GM08714 (cell line): ENCODE results near the gene KLK8.
"Not testable (repeated sequence)": the region's sequence is repeated elsewhere in the genome, so short reads cannot be mapped to it uniquely, and the experiment has no call there.

Experiments
- H3K4me3 ChIP-seq: fragments of 200-500 bp; sonication (Bioruptor generic); 2 replicates; pipeline ENCODE4 v1.5.1; 2014; ENCODE audit warnings: mild to moderate bottlenecking, low read length, inconsistent platforms
- ZNF274 ChIP-seq: IDR thresholded peaks from 2 replicates; pipeline ENCODE4 v1.6.1; 2012; ENCODE audit warnings: mild to moderate bottlenecking, low read depth, low read length

The KLK8 gene

DNA sequence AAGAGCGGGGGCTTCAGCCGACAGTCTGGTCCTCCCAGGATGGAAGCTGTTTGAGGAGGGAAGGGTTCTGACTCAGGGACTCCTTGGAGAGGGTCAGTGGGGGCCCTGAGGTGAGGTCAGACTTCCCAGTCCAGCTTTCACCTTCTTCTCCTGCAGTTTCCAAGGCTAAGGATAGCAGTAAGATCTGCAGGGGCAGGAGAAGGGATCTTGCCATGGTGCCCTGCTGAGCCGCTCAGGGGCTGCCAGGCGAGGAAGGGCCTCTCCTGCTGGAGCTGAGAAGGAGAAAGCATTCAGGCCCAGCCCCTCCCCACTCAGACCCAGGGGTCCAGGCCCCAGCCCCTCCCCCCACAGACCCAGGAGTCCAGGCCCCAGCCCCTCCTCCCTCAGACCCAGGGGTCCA is 19.2 kb downstream of the KLK8 start:
- H3K4me3 ChIP-seq: no peak overlapping the region
- no peak for TF ChIP-seq ZNF274

DNA sequence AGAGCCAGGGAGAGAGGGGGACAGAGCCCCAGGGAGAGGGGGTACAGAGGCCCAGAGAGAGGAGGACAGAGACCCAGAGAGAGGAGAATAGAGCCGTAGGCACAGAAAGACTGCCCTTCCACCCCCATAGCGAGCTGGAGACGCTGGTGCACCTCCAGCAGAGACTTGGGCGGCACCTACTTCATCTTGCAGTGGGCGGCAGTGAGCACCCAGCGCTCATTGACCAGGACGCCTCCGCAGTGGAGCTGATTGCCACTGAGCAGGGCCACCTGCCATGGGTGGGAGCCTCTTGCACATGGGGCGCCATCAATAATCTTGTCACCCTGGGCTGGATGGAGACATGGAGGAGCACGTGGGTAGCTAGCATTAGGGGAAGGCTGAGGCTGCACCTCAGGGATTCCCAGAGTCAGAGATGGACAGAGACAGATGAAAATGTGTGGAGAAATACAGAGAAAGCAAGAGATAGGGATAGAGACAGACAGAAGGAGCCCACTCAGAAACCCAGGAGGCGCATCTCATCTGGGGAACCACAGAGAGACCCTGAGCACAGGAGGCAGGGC is 19.7 kb downstream of the KLK8 start:
- no peak for TF ChIP-seq ZNF274
- H3K4me3 ChIP-seq: no peak overlapping the region

DNA sequence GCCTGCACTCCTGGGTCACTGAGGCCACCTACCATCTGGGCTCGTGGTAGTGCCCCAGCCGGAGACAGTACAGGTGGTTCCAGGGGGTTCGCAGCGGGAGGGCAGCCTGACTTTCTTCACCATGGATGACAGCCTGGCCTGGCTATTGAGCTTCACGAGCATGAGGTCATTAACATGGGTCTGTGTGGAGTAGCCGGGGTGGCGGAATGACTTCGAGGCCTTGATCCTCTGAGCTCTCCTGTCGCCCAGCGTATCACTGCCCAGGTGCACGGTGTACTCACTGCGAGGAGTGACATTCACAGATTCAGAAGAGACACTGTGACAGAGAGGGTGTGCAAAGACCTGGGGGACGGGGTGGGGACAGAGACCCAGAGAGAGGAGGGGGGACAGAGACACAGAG is 21.2 kb downstream of the KLK8 start:
- no peak overlapping the region for H3K4me3 ChIP-seq
- no peak for TF ChIP-seq ZNF274

DNA sequence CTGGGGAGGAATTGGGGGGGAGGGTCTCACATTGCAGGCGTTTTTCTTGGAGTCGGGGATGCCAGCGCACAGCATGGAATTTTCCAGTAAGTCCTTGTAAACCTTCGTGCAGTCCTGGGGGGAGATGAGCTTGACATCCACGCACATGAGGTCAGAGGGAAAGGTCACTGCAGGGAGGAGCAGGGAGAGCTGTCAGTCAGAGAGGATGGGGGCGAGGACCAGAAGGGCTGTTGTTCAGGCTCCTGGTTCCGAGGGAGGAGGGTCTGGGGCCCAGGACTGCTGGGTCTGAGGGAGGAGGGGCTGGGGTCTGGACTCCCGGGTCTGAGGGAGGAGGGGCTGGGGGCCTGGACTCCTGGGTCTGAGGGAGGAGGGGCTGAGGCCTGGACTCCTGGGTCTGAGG is 21.6 kb downstream of the KLK8 start:
- no peak overlapping the region for H3K4me3 ChIP-seq

DNA sequence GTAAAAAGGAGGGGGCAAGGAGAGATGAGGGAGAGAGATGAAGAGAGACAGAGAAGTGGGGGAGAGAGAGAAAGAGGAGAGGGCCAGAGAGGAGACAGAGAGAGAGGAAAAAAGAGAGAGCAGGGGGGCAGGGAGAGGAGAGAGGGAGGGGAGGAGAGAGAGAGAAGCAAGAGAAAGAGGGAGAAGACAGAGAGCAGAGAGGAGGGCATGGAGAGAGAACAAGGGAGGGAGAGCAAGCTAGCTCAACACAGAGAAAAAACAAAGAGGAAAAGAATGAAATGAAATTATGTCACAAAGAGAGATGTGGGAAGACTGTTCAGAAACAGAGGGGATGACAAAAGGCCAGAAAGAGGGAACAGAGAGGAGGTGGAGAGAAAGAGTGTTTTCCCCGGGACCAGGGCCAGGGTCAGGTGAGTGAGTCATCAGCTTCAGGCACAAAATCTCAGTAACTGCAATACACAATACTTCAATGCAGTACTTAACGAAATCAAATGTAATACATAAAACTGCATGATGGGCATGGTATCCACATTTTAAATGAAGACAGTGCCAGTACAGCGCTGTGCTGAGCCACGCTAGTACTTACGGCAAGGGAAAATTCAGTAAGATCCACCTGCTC is 22.5 kb downstream of the KLK8 start:
- no peak for TF ChIP-seq ZNF274
- H3K4me3 ChIP-seq: no peak overlapping the region

More for the DNA sequence above, 21.6 kb downstream of the KLK8 start:
- TF ChIP-seq ZNF274: no peak

DNA sequence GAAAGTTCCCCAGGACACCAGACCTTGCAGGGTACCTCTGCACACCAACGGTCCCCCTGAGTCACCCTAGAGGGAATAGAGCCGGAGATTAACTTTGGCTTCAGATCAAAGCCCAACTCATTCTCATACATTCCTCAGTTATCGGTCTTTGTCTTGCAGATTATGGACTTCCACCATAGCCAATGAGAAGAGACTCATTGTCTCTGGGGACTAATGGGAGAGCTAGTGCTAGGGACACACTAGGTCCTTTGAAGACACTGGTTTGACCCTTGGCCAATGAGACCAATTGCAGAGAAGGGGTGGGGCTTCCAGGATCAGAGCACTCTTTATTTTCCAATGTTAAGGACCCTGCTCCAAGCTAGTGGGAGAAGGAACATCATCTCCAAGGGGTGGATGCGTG is 23.8 kb downstream of the KLK8 start:
- no peak overlapping the region for H3K4me3 ChIP-seq
- TF ChIP-seq ZNF274: no peak

DNA sequence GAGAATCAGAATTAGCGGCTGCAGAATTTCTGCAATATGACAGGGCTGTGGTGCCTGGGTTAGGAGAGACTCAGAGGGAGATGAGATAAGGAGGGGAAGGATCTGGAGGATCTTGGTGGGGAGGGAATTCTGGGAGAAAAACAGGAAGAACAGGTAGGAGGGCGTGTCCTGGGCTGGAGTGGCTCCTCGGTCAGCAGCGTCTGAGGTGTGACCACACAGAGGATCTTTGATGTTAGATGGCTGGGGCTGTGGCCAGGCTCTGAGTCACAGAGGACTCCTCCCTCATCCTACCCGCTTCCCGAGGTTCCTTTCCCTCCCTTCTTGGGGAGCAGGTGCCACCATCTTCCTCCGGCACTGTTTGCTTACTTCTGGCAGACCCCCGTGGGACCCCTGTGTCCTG is 25.6 kb downstream of the KLK8 start:
- no peak for TF ChIP-seq ZNF274
- H3K4me3 ChIP-seq: no peak overlapping the region

DNA sequence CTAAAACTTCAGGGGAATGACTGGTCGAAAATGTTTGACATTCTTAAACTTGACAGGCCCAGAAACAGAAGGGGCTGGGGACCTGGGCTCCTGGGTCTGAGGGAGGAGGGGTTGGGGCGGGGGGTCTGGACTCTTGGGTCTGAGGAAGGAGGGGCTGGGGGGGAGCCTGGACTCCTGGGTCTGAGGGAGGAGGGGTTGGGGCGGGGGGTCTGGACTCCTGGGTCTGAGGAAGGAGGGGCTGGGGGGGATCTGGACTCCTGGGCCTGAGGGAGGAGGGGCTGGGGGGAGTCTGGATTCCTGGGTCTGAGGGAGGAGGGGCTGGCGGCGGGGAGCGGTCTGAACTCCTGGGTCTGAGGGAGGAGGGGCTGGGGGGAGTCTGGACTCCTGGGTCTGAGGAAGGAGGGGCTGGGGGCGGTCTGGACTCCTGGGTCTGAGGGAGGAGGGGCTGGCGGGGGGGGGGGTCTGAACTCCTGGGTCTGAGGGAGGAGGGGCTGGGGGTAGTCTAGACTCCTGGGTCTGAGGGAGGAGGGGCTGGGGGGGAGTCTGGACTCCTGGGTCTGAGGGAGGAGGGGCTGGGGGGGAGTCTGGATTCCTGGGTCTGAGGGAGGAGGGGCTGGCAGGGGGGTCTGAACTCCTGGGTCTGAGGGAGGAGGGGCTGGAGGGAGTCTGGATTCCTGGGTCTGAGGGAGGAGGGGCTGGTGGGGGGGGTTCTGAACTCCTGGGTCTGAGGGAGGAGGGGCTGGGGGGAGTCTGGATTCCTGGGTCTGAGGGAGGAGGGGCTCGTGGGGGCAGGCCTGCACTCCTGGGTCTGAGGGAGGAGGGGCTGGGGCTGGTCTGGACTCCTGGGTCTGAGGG is 26.5 kb downstream of the KLK8 start:
- H3K4me3 ChIP-seq: no peak overlapping the region
- no peak for TF ChIP-seq ZNF274

DNA sequence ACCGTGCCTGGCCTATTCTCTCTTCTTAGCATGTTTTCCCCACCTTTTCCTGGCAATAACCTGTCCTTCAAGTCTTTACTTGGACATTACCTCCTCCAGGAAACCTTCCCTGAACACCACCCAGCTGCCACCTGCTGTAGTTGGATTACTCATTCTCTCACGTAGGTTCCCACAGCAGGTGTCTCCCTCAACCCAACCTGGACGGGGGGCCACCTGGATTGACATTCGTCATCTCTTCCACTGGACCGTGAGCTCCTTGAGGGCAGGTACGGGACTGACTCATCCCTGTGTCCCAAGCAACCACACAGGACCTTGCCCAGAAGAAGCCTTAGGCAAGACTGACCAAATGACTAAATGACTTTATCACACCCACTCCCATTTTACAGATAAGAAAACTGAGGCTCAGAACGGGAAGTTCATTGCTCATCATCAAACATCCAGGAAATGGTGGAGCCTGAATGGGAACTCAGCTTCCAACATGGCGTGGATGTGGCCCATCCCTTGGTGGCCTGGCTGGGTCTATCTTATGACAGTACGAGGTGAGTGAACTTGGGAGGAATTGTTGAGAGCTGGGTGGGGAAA is 28.5 kb downstream of the KLK8 start:
- H3K4me3 ChIP-seq: no peak overlapping the region
- no peak for TF ChIP-seq ZNF274

DNA sequence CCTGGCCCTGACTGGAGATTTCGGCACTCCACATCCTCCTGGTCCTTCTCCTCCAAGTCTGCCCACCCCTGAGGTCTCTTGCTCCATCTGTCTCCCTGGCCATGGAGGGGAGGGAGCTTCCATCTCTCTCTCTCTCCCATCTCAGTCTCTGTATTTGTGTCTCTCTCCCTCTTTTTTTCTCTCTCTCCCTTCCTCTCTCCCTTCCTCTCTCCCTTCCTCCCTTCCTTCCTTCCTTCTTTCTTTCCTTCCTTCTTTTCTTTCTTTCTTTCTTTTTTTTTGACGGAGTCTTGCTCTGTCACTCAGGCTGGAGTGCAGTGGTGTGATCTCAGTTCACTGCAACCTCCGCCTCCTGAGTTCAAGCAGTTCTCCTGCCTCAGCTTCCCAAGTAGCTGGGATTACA is 31.6 kb downstream of the KLK8 start:
- not testable (repeated sequence) for H3K4me3 ChIP-seq

DNA sequence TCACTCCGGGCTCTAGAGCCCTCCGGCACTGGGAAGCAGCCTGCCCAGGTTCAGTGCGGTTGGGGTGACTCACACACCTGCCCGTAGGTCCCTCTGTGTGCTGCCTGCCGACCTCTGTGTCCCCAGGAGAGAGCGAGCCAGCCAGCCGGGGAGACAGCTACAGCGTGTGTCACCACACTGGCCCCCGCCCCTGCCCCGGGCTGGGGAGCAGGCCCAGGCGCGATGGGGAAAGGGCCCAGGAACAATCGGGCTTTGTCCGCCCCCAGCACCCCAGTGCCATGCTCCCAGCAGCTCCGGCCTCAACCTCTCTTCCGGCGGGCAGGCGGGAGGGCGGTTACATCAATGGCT is 32.0 kb downstream of the KLK8 start, which contains the start of gene KLK6:
KLK6 (minus strand) TSS at position 179 of the 348 bp plus-strand sequence. CDS start 1,487 bp downstream, outside the sequence.
- H3K4me3 ChIP-seq: no peak within 1 kb of the TSS
- no peak for TF ChIP-seq ZNF274

DNA sequence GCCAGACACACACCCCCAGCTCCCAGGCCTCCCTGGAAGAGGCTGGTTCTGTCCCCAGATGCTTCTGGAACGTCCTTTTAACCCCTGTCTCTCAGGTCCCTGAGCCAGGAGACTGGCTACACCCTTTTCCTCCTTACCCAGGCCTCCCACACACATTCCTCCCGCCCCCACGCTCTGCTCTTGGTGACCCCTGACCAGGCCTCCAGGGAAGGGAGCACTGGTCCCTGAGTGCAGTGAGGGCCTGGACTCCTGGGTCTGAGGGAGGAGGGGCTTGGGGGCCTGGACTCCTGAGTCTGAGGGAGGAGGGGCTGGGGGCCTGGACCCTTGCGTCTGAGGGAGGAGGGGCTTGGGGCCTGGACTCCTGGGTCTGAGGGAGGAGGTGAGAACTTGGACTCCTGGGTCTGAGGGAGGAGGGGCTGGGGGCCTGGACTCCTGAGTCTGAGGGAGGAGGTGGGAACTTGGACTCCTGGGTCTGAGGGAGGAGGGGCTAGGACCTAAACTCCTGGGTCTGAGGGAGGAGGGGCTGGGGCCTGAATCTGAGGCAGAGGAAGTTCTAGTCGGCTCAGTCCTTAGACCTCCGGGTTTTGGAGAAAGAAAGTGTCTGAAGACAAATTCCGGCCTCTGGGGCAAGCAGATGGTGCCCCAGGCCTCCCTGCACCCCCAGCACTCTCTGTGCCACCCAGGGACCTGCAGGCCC is 32.5 kb downstream of the KLK8 start:
- no peak overlapping the region for H3K4me3 ChIP-seq
- no peak for TF ChIP-seq ZNF274

DNA sequence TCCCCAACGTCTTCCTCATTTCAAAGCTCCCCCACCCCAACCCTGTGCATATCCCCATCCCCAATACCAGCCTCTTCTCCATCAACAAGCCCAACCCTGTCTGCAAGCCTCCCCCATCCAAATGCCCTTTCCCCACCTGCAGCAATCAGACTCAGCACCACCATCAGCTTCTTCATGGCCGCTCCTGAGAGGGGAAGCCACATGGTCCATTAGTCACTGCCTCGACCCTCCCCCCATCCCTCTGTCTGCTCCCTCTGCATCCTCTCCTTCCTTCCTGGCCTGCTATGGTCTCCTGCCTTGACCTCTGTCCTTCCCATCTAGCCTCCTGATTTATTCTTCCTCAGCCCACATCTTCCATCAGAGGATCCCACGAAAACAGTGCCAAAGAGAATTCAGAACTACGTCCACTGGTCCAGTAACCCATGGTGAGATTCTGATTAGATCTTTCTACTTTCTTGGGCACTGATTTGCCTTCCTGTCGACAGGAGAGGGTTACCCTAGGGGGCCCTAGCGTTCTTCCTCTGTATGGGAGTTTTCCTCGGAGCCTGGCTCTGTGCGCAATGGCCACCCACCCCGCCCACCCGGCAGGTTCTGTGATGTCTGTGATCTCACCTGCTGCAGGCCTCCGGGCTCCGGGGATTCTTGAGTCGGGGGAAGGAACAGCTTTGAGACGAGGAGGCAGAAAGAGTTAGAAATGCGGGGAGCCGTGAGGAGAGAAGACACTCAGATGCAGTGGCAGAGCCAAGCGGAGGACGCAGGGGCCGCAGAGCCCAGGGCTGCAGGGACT is 33.3 kb downstream of the KLK8 start:
- TF ChIP-seq ZNF274: no peak
- H3K4me3 ChIP-seq: no peak overlapping the region

DNA sequence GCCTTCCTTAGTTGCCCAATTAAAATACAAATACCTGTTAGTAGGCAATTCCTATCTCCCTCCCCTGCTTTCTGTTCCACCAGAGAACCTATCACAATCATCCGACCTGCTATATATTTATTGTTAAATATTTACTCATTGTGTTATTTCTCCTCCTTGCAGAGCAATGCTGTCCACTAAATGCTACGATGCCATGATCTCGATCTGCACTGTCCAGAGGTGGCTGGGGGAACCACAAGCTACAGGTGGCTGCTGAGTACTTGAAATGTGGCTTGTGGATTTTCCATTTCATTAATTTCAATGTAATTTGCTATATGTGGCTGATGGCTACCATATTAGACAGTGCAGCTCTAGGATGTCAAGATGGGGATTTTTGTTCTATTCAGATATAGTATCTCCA is 37.1 kb downstream of the KLK8 start:
- H3K4me3 ChIP-seq: no peak overlapping the region
- no peak for TF ChIP-seq ZNF274

DNA sequence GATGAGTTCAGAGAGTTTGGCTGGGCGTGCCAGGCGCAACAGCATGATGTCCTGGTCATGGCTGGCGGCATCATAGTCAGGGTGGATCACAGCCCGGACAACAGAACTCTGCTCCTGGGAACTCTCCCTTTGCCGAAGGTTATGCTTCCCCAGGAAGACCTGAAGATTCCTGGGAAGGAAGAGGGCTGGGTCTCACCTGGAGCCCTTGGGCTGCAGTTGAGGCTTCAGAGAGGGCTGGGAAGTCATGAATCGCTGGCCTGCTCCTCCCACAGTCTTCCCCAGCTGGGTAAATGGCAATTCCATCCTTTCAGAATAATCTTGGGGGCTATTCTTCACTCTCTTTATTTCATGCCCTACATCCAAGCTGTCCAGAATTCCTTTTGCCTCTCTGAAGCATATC is 38.0 kb downstream of the KLK8 start:
- no peak overlapping the region for H3K4me3 ChIP-seq
- TF ChIP-seq ZNF274: no peak
